Astrocyte of the spinal cord (primary cell): ENCODE data around the gene PIRT.

Source experiments
- DNase-seq: peaks from one replicate; pipeline ENCODE4 v3.0.0; 2011; ENCODE audit warnings: low read depth, low spot score
- H3K4me3 ChIP-seq: 2 replicates; pipeline ENCODE4 v1.5.1; 2011; ENCODE audit warnings: low read depth, mild to moderate bottlenecking, low read length, moderate library complexity
- CTCF ChIP-seq: IDR thresholded peaks from 2 replicates; pipeline ENCODE4 v1.5.1; 2012; ENCODE audit warnings: low read depth, mild to moderate bottlenecking, low read length, inconsistent platforms
- in situ Hi-C: cut with HindIII; loops from 2 replicates; pipeline ENCODE4 v1.10.0; 2017; ENCODE audit warnings: low sequenced_read_pairs

The PIRT gene

GRCh38 chr17:10797476-10798328, 40.2 kb downstream of the PIRT start:
- H3K4me3 ChIP-seq: no peak overlapping the region
- no peak for DNase-seq
- TF ChIP-seq CTCF: no peak
- in situ Hi-C loops: no loop called here

DNA sequence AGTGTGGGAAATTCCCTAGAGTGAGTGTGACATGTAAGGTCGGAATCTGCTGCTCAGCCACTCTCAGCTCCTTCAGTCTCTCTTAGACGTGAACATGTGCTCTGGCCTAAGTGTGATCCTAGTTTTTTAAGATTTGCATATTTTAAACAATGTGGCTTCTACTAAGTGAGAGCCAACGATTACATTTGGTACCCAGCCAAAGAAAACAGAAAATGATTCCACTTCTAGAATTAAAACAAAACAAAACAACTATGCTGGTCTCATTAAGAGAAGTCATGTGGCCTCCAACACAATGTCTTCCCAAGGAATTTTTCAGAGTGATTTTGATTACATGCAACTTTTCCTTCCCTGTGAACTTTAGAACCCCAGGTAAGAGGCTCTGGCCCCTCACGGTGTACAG, 44.1 kb downstream of the PIRT start:
- H3K4me3 ChIP-seq: no peak overlapping the region
- in situ Hi-C loops: no loop called here
- TF ChIP-seq CTCF: no peak
- DNase-seq: no peak

- H3K4me3 ChIP-seq: no peak overlapping the region
- TF ChIP-seq CTCF: no peak
- no peak for DNase-seq
- in situ Hi-C loops: no loop called here
These were observed 44.6 kb downstream of the PIRT start for GRCh38 chr17:10793256-10793655.

- in situ Hi-C loops: no loop called here
- no peak for TF ChIP-seq CTCF
- H3K4me3 ChIP-seq: no peak overlapping the region
- DNase-seq: no peak
These were observed 45.7 kb downstream of the PIRT start for GRCh38 chr17:10792151-10792550.

- in situ Hi-C loops: no loop called here
- no peak for TF ChIP-seq CTCF
- no peak for DNase-seq
- H3K4me3 ChIP-seq: no peak overlapping the region
These were observed 47.1 kb downstream of the PIRT start for GRCh38 chr17:10790491-10791401.

DNA sequence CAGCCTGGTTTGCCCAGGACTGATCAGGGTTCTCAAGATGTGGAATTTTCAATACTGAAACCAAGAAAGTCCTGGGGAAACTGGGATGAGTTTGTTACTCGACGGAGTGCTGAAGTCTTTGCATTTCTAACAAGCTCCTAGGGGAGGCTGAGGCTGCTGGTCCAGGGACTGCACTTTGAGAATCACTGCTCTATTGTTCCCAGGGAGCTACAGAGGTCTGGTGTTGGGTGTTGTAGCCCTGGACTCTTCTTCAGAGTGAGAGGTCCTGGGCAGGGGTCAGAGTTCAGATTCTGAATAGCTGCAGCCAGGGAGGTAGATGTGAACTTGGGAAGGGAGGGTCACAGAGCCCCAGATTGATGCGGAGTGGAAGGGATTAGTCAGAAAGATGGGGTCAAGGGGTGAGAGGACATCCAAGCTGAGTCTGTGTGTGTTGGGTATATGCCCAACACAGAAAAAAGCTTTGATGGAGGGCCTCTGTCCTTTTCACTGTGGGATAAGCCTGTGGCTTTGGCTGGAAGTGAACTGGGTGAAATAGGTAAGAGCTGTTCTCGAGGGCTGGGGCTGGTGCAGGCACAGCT, 48.1 kb downstream of the PIRT start:
- DNase-seq: no peak
- no peak for TF ChIP-seq CTCF
- in situ Hi-C loops: no loop called here
- H3K4me3 ChIP-seq: no peak overlapping the region
